ENCODE data around the gene SNHG17. TPM values are rescaled to one million over a fixed set of nuclear protein-coding genes. Genes with fewer than 3 reads are reported as not detected.

Gene SNHG17
- total RNA-seq, 1 donor from 2014 or later, result 31.6 TPM

GRCh38 chr20:38373898-38374297 lies 61.2 kb downstream of the SNHG17 start:
- DNase-seq (ENCODE audit: low spot score, unreplicated experiment), result no peak
- Mint-ChIP-seq H3K4me1 (ENCODE audit: low read depth) (no peaks in the 10 kb centered on the region), H3K4me3 (ENCODE audit: low read depth) (no peak overlapping the region), H3K27ac (no peak overlapping the region), H3K9me3 (ENCODE audit: low read depth) (no peaks in the 10 kb centered on the region), H3K36me3 (ENCODE audit: insufficient read depth) (no peaks in the 10 kb centered on the region), H3K27me3 (no peaks in the 10 kb centered on the region)
- TF ChIP-seq, protein P1, sequence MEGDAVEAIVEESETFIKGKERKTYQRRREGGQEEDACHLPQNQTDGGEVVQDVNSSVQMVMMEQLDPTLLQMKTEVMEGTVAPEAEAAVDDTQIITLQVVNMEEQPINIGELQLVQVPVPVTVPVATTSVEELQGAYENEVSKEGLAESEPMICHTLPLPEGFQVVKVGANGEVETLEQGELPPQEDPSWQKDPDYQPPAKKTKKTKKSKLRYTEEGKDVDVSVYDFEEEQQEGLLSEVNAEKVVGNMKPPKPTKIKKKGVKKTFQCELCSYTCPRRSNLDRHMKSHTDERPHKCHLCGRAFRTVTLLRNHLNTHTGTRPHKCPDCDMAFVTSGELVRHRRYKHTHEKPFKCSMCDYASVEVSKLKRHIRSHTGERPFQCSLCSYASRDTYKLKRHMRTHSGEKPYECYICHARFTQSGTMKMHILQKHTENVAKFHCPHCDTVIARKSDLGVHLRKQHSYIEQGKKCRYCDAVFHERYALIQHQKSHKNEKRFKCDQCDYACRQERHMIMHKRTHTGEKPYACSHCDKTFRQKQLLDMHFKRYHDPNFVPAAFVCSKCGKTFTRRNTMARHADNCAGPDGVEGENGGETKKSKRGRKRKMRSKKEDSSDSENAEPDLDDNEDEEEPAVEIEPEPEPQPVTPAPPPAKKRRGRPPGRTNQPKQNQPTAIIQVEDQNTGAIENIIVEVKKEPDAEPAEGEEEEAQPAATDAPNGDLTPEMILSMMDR (IDR thresholded peaks at IDR 0.05; ENCODE audit: unreplicated experiment), result no peak

DNA sequence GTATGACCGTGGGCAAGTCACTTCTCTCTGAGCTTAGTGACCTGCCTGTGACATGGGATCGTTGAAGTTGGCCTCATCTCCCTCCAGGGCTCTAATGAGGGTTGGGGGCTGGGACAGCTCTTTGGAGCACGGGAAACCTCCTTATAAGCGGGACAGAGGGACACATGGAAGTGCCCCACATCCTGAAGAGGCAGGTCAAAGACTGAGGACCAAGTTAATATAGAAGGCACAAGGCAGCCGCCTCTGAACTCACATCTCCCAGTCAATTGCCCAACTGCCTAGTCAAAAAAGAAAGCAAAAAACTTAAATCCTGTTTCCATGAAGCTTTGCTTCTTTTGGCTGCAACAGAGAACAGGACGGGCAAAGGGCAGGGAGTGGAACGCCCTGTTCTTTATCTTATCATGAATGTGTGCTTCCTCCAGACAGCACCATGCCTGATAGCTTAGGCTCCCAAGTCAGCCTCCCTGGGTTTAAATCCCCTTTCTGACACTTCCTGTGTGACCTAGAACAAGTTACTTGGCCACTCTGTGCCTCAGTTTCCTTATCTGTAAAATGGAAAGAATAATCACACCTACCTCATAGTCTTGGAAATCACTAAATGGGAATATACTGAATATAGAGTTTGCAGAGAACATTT lies 61.8 kb downstream of the SNHG17 start:
- Mint-ChIP-seq H3K27me3 (no peaks in the 10 kb centered on the region), H3K4me1 (ENCODE audit: low read depth) (no peaks in the 10 kb centered on the region), H3K27ac (peak overlapping the region; percentile 43), H3K9me3 (ENCODE audit: low read depth) (no peaks in the 10 kb centered on the region), H3K4me3 (ENCODE audit: low read depth) (no peak overlapping the region), H3K36me3 (ENCODE audit: insufficient read depth) (no peaks in the 10 kb centered on the region)
- TF ChIP-seq, protein P1 (IDR thresholded peaks at IDR 0.05; ENCODE audit: unreplicated experiment), result no peak
- no peak for DNase-seq (ENCODE audit: low spot score, unreplicated experiment)

DNA sequence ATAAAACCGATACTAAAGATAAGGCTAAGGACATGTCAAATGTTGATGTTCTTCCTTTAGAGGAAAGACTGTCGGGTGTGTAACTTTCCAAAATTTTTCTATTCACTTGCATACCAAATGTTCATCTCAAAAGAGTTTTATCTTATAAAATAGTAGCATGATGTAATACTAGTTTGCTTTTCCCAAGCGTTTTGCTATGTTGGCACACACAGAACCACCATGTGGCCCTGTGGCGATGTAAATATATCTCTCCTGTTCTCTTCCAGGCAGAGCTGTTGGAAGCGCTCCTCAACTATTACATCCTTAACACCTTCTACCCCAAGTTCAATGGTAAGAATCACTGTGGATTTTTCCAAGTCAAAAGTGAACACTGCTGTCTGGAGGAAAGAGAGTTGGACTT lies 62.3 kb downstream of the SNHG17 start:
- Mint-ChIP-seq H3K4me1 (ENCODE audit: low read depth) (no peaks in the 10 kb centered on the region), H3K36me3 (ENCODE audit: insufficient read depth) (no peaks in the 10 kb centered on the region), H3K4me3 (ENCODE audit: low read depth) (no peak overlapping the region), H3K27ac (peak overlapping the region; percentile 43), H3K9me3 (ENCODE audit: low read depth) (no peaks in the 10 kb centered on the region), H3K27me3 (no peaks in the 10 kb centered on the region)
- DNase-seq (ENCODE audit: low spot score, unreplicated experiment), result no peak
- TF ChIP-seq, protein P1 (IDR thresholded peaks at IDR 0.05; ENCODE audit: unreplicated experiment), result no peak

Other genes starting within 250 kb of the SNHG17 start
- gene KIAA1755, start 174.6 kb downstream of the SNHG17 start, total RNA-seq, result 0.16 and 0.29 TPM in 2 replicates
- gene BPI, start 131.2 kb downstream of the SNHG17 start, total RNA-seq, result not detected in 2 replicates
- not detected in 2 replicates for gene LBP, start 88.8 kb downstream of the SNHG17 start, total RNA-seq
- gene RALGAPB, start 37.5 kb upstream of the SNHG17 start, total RNA-seq, result 42.3 and 43.4 TPM in 2 replicates
- gene ADIG, start 145.9 kb upstream of the SNHG17 start, total RNA-seq, result not detected in 2 replicates
- gene ARHGAP40, start 166.5 kb upstream of the SNHG17 start, total RNA-seq, result 0.13 TPM in 1 of 2 replicates, not detected in the other